ENCODE measurements around the gene LCORL.

LCORL gene

DNA sequence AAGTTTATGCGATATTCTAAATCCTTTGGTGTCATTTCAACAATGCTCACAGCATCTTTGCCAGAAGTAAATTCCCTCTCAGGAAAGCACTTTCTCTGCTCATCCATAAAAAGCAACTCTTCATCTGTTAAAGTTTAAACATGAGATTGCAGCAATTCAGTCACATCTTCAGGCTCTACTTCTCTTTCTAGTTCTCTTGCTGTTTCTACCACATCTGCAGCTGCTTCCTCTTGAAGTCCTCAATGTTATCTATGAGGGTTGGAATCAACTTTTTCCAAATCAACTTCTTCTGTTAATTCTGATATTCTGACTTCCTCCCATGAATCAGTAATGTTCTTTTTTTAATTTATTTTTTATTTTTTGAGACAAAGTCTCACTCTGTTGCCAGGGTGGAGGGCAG lies 100.9 kb downstream of the LCORL start:
- H3K9me2 ChIP-seq (replicated peaks; ENCODE audit: insufficient read depth, low read length): no peaks in the 10 kb centered on the region
- peaks cover 12% of the 10 kb centered on the region for H3K79me2 ChIP-seq (ENCODE audit: low read length)
- H3K9me3 ChIP-seq (replicated peaks; ENCODE audit: insufficient read depth, low read length): no peaks in the 10 kb centered on the region
- H3F3A ChIP-seq (ENCODE audit: insufficient read depth, low read length): no peaks in the 10 kb centered on the region
- H3K27ac ChIP-seq (ENCODE audit: low read length): no peak overlapping the region
- TF ChIP-seq EZH2 (optimal IDR thresholded peaks at IDR 0.05; ENCODE audit: low read depth, low read length) (no peak), EZH2phosphoT487 (IDR thresholded peaks at IDR 0.05; ENCODE audit: low read length) (no peak)
- TF ChIP-seq, protein P1, sequence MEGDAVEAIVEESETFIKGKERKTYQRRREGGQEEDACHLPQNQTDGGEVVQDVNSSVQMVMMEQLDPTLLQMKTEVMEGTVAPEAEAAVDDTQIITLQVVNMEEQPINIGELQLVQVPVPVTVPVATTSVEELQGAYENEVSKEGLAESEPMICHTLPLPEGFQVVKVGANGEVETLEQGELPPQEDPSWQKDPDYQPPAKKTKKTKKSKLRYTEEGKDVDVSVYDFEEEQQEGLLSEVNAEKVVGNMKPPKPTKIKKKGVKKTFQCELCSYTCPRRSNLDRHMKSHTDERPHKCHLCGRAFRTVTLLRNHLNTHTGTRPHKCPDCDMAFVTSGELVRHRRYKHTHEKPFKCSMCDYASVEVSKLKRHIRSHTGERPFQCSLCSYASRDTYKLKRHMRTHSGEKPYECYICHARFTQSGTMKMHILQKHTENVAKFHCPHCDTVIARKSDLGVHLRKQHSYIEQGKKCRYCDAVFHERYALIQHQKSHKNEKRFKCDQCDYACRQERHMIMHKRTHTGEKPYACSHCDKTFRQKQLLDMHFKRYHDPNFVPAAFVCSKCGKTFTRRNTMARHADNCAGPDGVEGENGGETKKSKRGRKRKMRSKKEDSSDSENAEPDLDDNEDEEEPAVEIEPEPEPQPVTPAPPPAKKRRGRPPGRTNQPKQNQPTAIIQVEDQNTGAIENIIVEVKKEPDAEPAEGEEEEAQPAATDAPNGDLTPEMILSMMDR (IDR thresholded peaks at IDR 0.05; ENCODE audit: low read length): no peak
- H3K36me3 ChIP-seq (replicated peaks; ENCODE audit: insufficient read depth, low read length): no peaks in the 10 kb centered on the region
- H2AFZ ChIP-seq (ENCODE audit: low read length): no peak overlapping the region
- H3K4me2 ChIP-seq (ENCODE audit: low read depth, low read length): no peak overlapping the region
- no peaks in the 10 kb centered on the region for H3K4me1 ChIP-seq (ENCODE audit: low read length)
- no peaks in the 10 kb centered on the region for H4K20me1 ChIP-seq (ENCODE audit: insufficient read depth, low read length)
- no peak overlapping the region for H3K9ac ChIP-seq (ENCODE audit: low read length)
- H3K27me3 ChIP-seq (replicated peaks; ENCODE audit: insufficient read depth, low read length): no peaks in the 10 kb centered on the region
- no peak overlapping the region for H3K4me3 ChIP-seq (ENCODE audit: low read length)
- no peak for DNase-seq

- Histone ChIP-seq H3K79me2 (ENCODE audit: low read length) (peaks cover 15% of the 10 kb centered on the region; the same call in 1 of the 2 replicates), H3K27me3 (replicated peaks; ENCODE audit: insufficient read depth, low read length) (no peaks in the 10 kb centered on the region), H3K9me2 (replicated peaks; ENCODE audit: insufficient read depth, low read length) (no peaks in the 10 kb centered on the region), H3K27ac (ENCODE audit: low read length) (no peak overlapping the region), H3K36me3 (replicated peaks; ENCODE audit: insufficient read depth, low read length) (no peaks in the 10 kb centered on the region), H3K4me1 (ENCODE audit: low read length) (no peaks in the 10 kb centered on the region), H4K20me1 (ENCODE audit: insufficient read depth, low read length) (no peaks in the 10 kb centered on the region), H3K4me3 (ENCODE audit: low read length) (no peak overlapping the region), H3K9ac (ENCODE audit: low read length) (no peak overlapping the region), H2AFZ (ENCODE audit: low read length) (no peak overlapping the region), H3K9me3 (replicated peaks; ENCODE audit: insufficient read depth, low read length) (no peaks in the 10 kb centered on the region), H3F3A (ENCODE audit: insufficient read depth, low read length) (no peaks in the 10 kb centered on the region), H3K4me2 (ENCODE audit: low read depth, low read length) (no peak overlapping the region)
- no peak for DNase-seq
- TF ChIP-seq EZH2phosphoT487 (IDR thresholded peaks at IDR 0.05; ENCODE audit: low read length) (no peak), EZH2 (optimal IDR thresholded peaks at IDR 0.05; ENCODE audit: low read depth, low read length) (no peak)
- TF ChIP-seq, protein P1 (IDR thresholded peaks at IDR 0.05; ENCODE audit: low read length): no peak
Measured at GRCh38 chr4:17915439-17915838, 106.1 kb downstream of the LCORL start.

DNA sequence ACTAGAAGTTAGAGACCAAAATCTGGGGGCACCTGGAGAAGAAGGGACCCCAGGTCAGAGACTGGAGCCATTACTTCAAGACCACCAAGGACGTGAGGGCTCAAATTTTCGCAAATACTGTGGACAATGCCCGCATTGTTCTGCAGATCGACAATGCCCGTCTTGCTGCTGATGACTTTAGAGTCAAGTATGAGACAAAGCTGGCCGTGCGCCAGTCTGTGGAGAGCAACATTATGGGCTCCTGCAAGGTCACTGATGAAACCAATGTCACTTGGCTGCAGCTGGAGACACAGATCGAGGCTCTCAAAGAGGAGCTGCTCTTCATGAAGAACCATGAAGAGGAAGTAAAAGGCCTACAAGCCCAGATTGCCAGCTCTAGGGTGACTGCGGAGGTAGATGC lies 109.5 kb downstream of the LCORL start:
- H3K79me2 ChIP-seq (ENCODE audit: low read length): peaks cover 8% of the 10 kb centered on the region; the same call in 1 of the 2 replicates
- no peaks in the 10 kb centered on the region; the same call in 1 of the 2 replicates for H3K36me3 ChIP-seq (replicated peaks; ENCODE audit: insufficient read depth, low read length)
- TF ChIP-seq EZH2phosphoT487 (IDR thresholded peaks at IDR 0.05; ENCODE audit: low read length) (no peak), EZH2 (optimal IDR thresholded peaks at IDR 0.05; ENCODE audit: low read depth, low read length) (no peak)
- TF ChIP-seq, protein P1 (IDR thresholded peaks at IDR 0.05; ENCODE audit: low read length): no peak
- no peaks in the 10 kb centered on the region for H3K4me1 ChIP-seq (ENCODE audit: low read length)
- H3K4me2 ChIP-seq (ENCODE audit: low read depth, low read length): no peak overlapping the region
- no peaks in the 10 kb centered on the region for H4K20me1 ChIP-seq (ENCODE audit: insufficient read depth, low read length)
- H3K4me3 ChIP-seq (ENCODE audit: low read length): no peak overlapping the region
- no peak overlapping the region for H3K9ac ChIP-seq (ENCODE audit: low read length)
- H3K9me2 ChIP-seq (replicated peaks; ENCODE audit: insufficient read depth, low read length): no peaks in the 10 kb centered on the region
- no peak overlapping the region for H3K27ac ChIP-seq (ENCODE audit: low read length)
- no peaks in the 10 kb centered on the region for H3K9me3 ChIP-seq (replicated peaks; ENCODE audit: insufficient read depth, low read length)
- no peaks in the 10 kb centered on the region for H3K27me3 ChIP-seq (replicated peaks; ENCODE audit: insufficient read depth, low read length)
- H3F3A ChIP-seq (ENCODE audit: insufficient read depth, low read length): no peaks in the 10 kb centered on the region
- no peak overlapping the region for H2AFZ ChIP-seq (ENCODE audit: low read length)
- DNase-seq: no peak

All from MM.1S (cell line).